Mesenchymal stem cell (in vitro differentiated cells and primary cell): ENCODE results near the gene CCDC73.

Experiments used
- DNase-seq: peaks from one replicate; pipeline ENCODE4 v3.0.0-alpha.2; 2013
- H2AFZ ChIP-seq: one replicate; pipeline ENCODE4 v1.6.1; 2013; ENCODE audit warnings: low read depth, mild to moderate bottlenecking, control low read depth, inconsistent platforms, low read length, moderate library complexity
- H2AK5ac ChIP-seq: 2 replicates; pipeline ENCODE4 v1.6.1; 2013; ENCODE audit warnings: low read length, moderate library complexity, mild to moderate bottlenecking, inconsistent platforms; ENCODE audit not compliant: severe bottlenecking
- H2BK120ac ChIP-seq: one replicate; pipeline ENCODE4 v1.6.1; 2013; ENCODE audit warnings: low read depth, mild to moderate bottlenecking, inconsistent platforms, low read length, moderate library complexity
- H2BK12ac ChIP-seq, 2 experiments: one replicate each; pipeline ENCODE4 v1.6.1; 2013; ENCODE audit warnings: inconsistent platforms in 2 of 2, low read length in 2 of 2, mild to moderate bottlenecking in 2 of 2, moderate library complexity in 2 of 2, control low read depth in 1 of 2
- H2BK15ac ChIP-seq: one replicate; pipeline ENCODE4 v1.6.1; 2013; ENCODE audit warnings: mild to moderate bottlenecking, low read depth, inconsistent platforms; ENCODE audit not compliant: poor library complexity, severe bottlenecking
- H2BK5ac ChIP-seq: 2 replicates; pipeline ENCODE4 v1.6.1; 2013; ENCODE audit warnings: low read depth, mild to moderate bottlenecking, low read length, control low read depth, inconsistent platforms; ENCODE audit not compliant: poor library complexity, severe bottlenecking
- H3K14ac ChIP-seq, 2 experiments: one replicate each; pipeline ENCODE4 v1.6.1; 2013; ENCODE audit warnings: inconsistent platforms in 2 of 2, low read length in 2 of 2, control low read depth in 1 of 2, mild to moderate bottlenecking in 1 of 2, moderate library complexity in 1 of 2
- H3K18ac ChIP-seq, 2 experiments: one replicate each; pipeline ENCODE4 v1.6.1; 2013; ENCODE audit warnings: inconsistent platforms in 2 of 2, low read length in 2 of 2, control low read depth in 1 of 2, low read depth in 1 of 2, mild to moderate bottlenecking in 1 of 2
- H3K23ac ChIP-seq, 2 experiments: one replicate each; pipeline ENCODE4 v1.6.1; 2013; ENCODE audit warnings: inconsistent platforms in 2 of 2, low read length in 2 of 2, mild to moderate bottlenecking in 2 of 2, moderate library complexity in 2 of 2, control low read depth in 1 of 2
- H3K27ac ChIP-seq: 2 replicates; pipeline ENCODE4 v1.5.1; 2013; ENCODE audit warnings: mild to moderate bottlenecking, moderate library complexity, low read length, control low read depth, inconsistent platforms; ENCODE audit not compliant: poor library complexity, severe bottlenecking
- H3K27me3 ChIP-seq, 2 experiments: 2 replicates each; pipeline versions ENCODE4 v1.6.1 to v1.7.0; 2013; ENCODE audit warnings: low read length in 2 of 2, mild to moderate bottlenecking in 2 of 2, moderate library complexity in 2 of 2, control low read depth in 1 of 2, inconsistent platforms in 1 of 2; ENCODE audit not compliant: control insufficient read depth in 1 of 2, insufficient read depth in 1 of 2
- H3K36me3 ChIP-seq, 2 experiments: 2 replicates each; pipeline versions ENCODE4 v1.6.1 to v1.7.0; 2013; ENCODE audit warnings: low read length in 2 of 2, control low read depth in 1 of 2, inconsistent platforms in 1 of 2, low read depth in 1 of 2, mild to moderate bottlenecking in 1 of 2; ENCODE audit not compliant: insufficient read depth in 2 of 2, control insufficient read depth in 1 of 2
- H3K4ac ChIP-seq, 2 experiments: one replicate each; pipeline ENCODE4 v1.6.1; 2013; ENCODE audit warnings: inconsistent platforms in 2 of 2, low read length in 2 of 2, mild to moderate bottlenecking in 2 of 2, moderate library complexity in 2 of 2, control low read depth in 1 of 2, low read depth in 1 of 2
- H3K4me1 ChIP-seq: 2 replicates; pipeline ENCODE4 v1.6.1; 2013; ENCODE audit warnings: low read depth, low read length, control low read depth; ENCODE audit not compliant: control insufficient read depth, insufficient read depth
- H3K4me2 ChIP-seq: 2 replicates; pipeline ENCODE4 v1.6.1; 2013; ENCODE audit warnings: low read length, mild to moderate bottlenecking, inconsistent platforms; ENCODE audit not compliant: poor library complexity, severe bottlenecking
- H3K4me3 ChIP-seq, 2 experiments: 2 replicates each; pipeline versions ENCODE4 v1.5.1 to v1.7.0; 2013; ENCODE audit warnings: low read length in 2 of 2, mild to moderate bottlenecking in 2 of 2, control low read depth in 1 of 2, low read depth in 1 of 2; ENCODE audit not compliant: insufficient read depth in 1 of 2
- H3K79me1 ChIP-seq: replicated peaks from 2 replicates; pipeline ENCODE4 v1.6.1; 2013; ENCODE audit warnings: mild to moderate bottlenecking, control low read depth, low read length, inconsistent platforms; ENCODE audit not compliant: poor library complexity, severe bottlenecking
- H3K9ac ChIP-seq: 2 replicates; pipeline ENCODE4 v1.7.0; 2013; ENCODE audit warnings: mild to moderate bottlenecking, low read length, moderate library complexity
- H3K9me3 ChIP-seq: 2 replicates; pipeline ENCODE4 v1.7.0; 2013; ENCODE audit warnings: mild to moderate bottlenecking, low read length; ENCODE audit not compliant: control insufficient read depth
- H4K8ac ChIP-seq: one replicate; pipeline ENCODE4 v1.6.1; 2013; ENCODE audit warnings: inconsistent platforms, mild to moderate bottlenecking, low read length, moderate library complexity
- H4K91ac ChIP-seq: one replicate; pipeline ENCODE4 v1.6.1; 2013; ENCODE audit warnings: mild to moderate bottlenecking, low read length, inconsistent platforms
- WGBS: methylation state at CpG from one replicate; pipeline ENCODE4 v1.1.7; 2013; ENCODE audit warnings: mixed read lengths; 5-methylcytosine and 5-hydroxymethylcytosine counted together

The CCDC73 gene

DNA sequence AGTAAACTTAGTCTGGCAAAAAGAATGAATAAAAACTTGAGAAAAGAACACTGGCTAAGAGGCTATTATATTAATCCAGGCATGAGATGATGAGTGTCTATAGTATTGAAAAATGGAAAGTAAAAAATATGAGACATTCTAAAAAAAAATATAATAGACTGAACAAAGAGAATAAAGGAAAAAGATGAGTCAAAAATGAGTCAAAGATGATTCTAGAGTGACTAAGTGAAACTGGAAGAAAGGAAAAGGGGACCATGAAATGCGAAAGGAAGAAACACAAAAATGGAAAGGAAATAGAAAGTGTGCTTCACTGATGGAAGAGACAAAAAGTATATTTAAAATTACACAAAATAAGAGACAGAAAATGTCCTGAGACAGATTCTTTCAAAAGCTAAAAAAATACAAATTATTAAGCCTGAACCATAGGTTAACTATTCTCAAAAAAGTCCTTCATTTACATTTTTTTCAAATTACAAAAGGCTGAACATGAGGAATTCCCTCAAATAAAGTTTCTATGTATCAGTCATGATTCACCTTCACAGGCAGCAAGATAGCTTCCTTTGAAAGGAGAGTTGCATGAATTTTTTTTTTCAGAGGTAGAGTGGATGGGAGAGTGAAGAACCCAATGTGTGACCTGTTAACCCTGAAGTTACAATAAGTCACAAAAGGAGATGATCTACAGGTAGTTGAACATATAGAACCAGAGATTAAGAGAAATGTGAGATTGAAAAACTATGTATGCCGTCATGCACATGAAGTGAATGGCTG lies 135.6 kb downstream of the CCDC73 start:
- Histone ChIP-seq H3K23ac (no peak overlapping the region), H4K8ac (no peak overlapping the region), H3K14ac (no peak overlapping the region), H3K4ac (no peak overlapping the region), H2AFZ (no peak overlapping the region), H2AK5ac (no peak overlapping the region), H3K4me1 (no peaks in the 10 kb centered on the region), H2BK12ac (no peak overlapping the region), H3K27ac (no peak overlapping the region), H3K27me3 (no peaks in the 10 kb centered on the region), H3K36me3 (no peaks in the 10 kb centered on the region), H4K91ac (no peak overlapping the region), H2BK5ac (no peak overlapping the region), H3K79me1 (no peaks in the 10 kb centered on the region), H3K4me3 (peak overlapping the region in 1 of 2 experiments; percentile 51), H3K18ac (no peak overlapping the region), H3K9ac (peak overlapping the region; percentile 57), H3K9me3 (no peaks in the 10 kb centered on the region), H3K4me2 (no peak overlapping the region), H2BK15ac (no peak overlapping the region), H2BK120ac (no peak overlapping the region)
- no peak for DNase-seq
- 86% methylated on average over 1 of the region's 2 CpGs for WGBS

DNA sequence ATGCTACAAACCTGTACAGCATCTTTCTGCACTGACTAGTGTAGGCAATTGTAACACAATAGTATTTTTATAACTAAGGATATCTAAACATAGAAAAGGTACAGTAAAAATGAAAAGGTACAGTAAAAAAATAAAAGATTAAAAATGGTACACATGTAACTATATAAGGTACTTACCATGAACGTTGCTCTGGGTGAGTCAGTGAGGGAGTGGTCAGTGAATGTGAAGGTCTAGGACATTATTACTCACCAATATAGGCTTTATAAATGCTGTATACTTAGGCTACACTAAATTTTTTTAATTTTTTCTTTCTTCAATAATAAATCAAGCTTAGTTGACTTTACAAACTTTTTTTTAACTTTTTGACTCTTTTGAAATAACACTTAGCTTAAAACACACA lies 150.9 kb downstream of the CCDC73 start:
- Histone ChIP-seq H3K9ac (no peak overlapping the region), H3K4me2 (no peak overlapping the region), H3K9me3 (peaks cover 4% of the 10 kb centered on the region), H4K8ac (no peak overlapping the region), H3K36me3 (no peaks in the 10 kb centered on the region), H2AFZ (no peak overlapping the region), H4K91ac (no peak overlapping the region), H2BK15ac (no peak overlapping the region), H3K4me1 (no peaks in the 10 kb centered on the region), H3K27me3 (no peaks in the 10 kb centered on the region), H3K27ac (no peak overlapping the region), H3K14ac (no peak overlapping the region), H2BK120ac (no peak overlapping the region), H2BK12ac (no peak overlapping the region), H3K23ac (no peak overlapping the region), H3K4me3 (no peak overlapping the region), H3K79me1 (no peaks in the 10 kb centered on the region), H3K4ac (no peak overlapping the region), H2BK5ac (no peak overlapping the region), H3K18ac (no peak overlapping the region), H2AK5ac (no peak overlapping the region)
- WGBS, result no CpG with 5 or more reads among the region's 1 CpG
- DNase-seq, result no peak

DNA sequence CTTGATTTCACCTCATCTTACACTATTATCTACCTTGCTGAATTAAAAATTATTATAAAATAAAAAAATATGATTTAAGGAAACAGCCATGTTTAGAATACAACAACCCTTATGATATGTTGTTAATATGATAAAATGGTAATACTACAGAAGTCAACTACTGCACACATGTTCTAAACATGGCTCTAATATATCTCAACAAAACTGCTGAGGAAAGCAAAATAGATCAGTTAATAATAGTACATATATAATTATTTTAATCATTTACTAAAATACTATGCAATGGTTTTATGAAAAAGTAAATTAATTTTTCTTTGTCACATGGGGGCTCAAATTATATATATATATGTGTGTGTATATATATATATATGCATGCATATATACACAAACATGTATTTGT lies 153.1 kb downstream of the CCDC73 start:
- Histone ChIP-seq H2AFZ (no peak overlapping the region), H3K18ac (no peak overlapping the region), H2BK12ac (no peak overlapping the region), H3K4me2 (no peak overlapping the region), H3K14ac (no peak overlapping the region), H3K9me3 (peaks cover 1% of the 10 kb centered on the region), H2BK15ac (no peak overlapping the region), H4K8ac (no peak overlapping the region), H3K4me3 (no peak overlapping the region), H3K4ac (no peak overlapping the region), H4K91ac (no peak overlapping the region), H2BK5ac (no peak overlapping the region), H3K4me1 (no peaks in the 10 kb centered on the region), H3K36me3 (no peaks in the 10 kb centered on the region), H3K27me3 (peaks cover 0 to 4% of the 10 kb centered on the region in 2 experiments), H3K9ac (no peak overlapping the region), H3K23ac (no peak overlapping the region), H3K79me1 (no peaks in the 10 kb centered on the region), H2BK120ac (no peak overlapping the region), H2AK5ac (no peak overlapping the region), H3K27ac (no peak overlapping the region)
- DNase-seq, result no peak

DNA sequence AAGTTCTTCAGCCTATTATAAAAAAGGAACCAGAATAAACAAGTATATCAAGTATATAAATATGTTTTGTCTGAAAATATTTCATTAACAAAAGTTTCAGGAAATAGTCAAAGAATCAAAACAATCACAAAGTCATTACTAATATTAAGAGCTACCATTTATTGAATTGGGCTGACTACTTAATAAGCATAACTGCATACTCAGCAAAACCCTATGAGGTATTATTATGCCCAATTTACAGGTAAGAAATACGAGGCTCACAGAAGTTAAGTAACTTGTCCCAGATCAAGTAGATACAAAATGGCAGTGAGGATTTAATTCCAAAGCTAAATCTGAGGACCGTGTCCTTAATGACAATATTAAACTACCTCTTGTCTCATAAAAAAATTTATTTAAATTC lies 158.6 kb downstream of the CCDC73 start:
- Histone ChIP-seq H4K91ac (no peak overlapping the region), H3K23ac (no peak overlapping the region), H3K18ac (no peak overlapping the region), H2BK5ac (no peak overlapping the region), H3K79me1 (no peaks in the 10 kb centered on the region), H3K4me1 (no peaks in the 10 kb centered on the region), H3K4ac (no peak overlapping the region), H2BK15ac (no peak overlapping the region), H3K9me3 (no peaks in the 10 kb centered on the region), H3K4me2 (no peak overlapping the region), H3K14ac (no peak overlapping the region), H3K36me3 (no peaks in the 10 kb centered on the region), H3K27me3 (peaks cover 0 to 10% of the 10 kb centered on the region in 2 experiments), H3K27ac (no peak overlapping the region), H3K9ac (no peak overlapping the region), H2BK12ac (no peak overlapping the region), H4K8ac (no peak overlapping the region), H2BK120ac (no peak overlapping the region), H3K4me3 (no peak overlapping the region), H2AK5ac (no peak overlapping the region), H2AFZ (no peak overlapping the region)
- DNase-seq, result no peak
- 100% methylated on average over 1 of the region's 2 CpGs for WGBS
